ENCODE measurements around the gene MAPK6.

DNA sequence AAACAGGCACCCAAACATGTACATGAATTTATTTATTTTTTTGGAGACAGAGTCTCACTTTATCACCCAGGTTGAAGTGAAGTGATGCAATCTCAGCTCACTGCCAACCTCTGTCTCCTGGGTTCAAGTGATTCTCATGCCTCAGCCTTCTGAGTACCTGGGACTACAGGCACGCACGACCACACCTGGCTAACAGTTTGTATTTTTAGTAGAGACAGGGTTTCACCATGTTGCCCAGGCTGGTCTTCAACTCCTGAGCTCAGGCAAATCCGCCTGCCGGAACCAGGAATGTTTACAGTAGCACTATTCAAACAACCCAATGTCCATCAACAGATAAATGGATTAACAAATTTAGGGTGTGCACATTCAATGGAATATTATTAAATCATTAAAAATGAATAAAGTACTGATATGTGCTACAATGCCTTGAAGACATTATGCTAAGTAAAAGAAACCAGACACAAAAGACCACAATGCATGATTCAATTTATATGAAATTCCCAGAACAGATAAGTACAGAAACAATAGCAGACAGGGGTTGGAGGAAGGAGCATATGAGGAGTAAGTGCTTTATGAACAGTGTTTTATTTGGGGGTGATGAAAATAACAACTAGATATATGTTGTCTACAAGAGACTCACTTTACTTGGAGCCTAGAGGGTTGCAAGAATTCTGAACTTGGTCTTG, 48.7 kb upstream of the MAPK6 start:
- TF ChIP-seq, protein P1, sequence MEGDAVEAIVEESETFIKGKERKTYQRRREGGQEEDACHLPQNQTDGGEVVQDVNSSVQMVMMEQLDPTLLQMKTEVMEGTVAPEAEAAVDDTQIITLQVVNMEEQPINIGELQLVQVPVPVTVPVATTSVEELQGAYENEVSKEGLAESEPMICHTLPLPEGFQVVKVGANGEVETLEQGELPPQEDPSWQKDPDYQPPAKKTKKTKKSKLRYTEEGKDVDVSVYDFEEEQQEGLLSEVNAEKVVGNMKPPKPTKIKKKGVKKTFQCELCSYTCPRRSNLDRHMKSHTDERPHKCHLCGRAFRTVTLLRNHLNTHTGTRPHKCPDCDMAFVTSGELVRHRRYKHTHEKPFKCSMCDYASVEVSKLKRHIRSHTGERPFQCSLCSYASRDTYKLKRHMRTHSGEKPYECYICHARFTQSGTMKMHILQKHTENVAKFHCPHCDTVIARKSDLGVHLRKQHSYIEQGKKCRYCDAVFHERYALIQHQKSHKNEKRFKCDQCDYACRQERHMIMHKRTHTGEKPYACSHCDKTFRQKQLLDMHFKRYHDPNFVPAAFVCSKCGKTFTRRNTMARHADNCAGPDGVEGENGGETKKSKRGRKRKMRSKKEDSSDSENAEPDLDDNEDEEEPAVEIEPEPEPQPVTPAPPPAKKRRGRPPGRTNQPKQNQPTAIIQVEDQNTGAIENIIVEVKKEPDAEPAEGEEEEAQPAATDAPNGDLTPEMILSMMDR (conservative IDR thresholded peaks at IDR 0.05), result no peak
- TF ChIP-seq EZH2 (IDR thresholded peaks at IDR 0.05; ENCODE audit: low read depth), result no peak

Measured in PC-9 (cell line).